Coronary artery (tissue), 2 donors: Measurements from ENCODE around the gene HMG20A.

ENCODE experiments used
- DNase-seq: peaks from one replicate; pipeline ENCODE4 v3.0.0-alpha.2; 2017; ENCODE audit warnings: low spot score
- H3K27ac ChIP-seq, 2 donors: fragments of 200-600 bp; sonication (generic); one replicate each; pipeline ENCODE4 v1.5.1; 2016 to 2019
- H3K4me3 ChIP-seq: fragments of 200-600 bp; sonication (generic); 2 replicates; pipeline ENCODE4 v1.5.1; 2016; ENCODE audit warnings: mild to moderate bottlenecking, moderate library complexity
- CTCF ChIP-seq: fragments of 200-600 bp; sonication (generic); IDR thresholded peaks from one replicate; pipeline ENCODE4 v1.5.1; 2019; ENCODE audit warnings: antibody characterized with exemption

Gene HMG20A

GRCh38 chr15:77504871-77505270 lies 84.2 kb downstream of the HMG20A start:
- H3K27ac ChIP-seq, result no peak overlapping the region

GRCh38 chr15:77505556-77505955 lies 84.9 kb downstream of the HMG20A start:
- no peak overlapping the region for H3K27ac ChIP-seq
- no peak for DNase-seq
- no peak for TF ChIP-seq CTCF
- H3K4me3 ChIP-seq, result no peak overlapping the region

More at GRCh38 chr15:77504871-77505270, 84.2 kb downstream of the HMG20A start:
- H3K4me3 ChIP-seq, result no peak overlapping the region
- no peak for DNase-seq
- no peak for TF ChIP-seq CTCF

GRCh38 chr15:77506311-77507142 lies 85.8 kb downstream of the HMG20A start:
- DNase-seq, result no peak
- TF ChIP-seq CTCF, result no peak
- Histone ChIP-seq H3K4me3 (peak overlapping the region; percentile 15), H3K27ac (peak overlapping the region; percentile 40 to 81)

GRCh38 chr15:77507143-77507897 lies 86.6 kb downstream of the HMG20A start:
- no peak for TF ChIP-seq CTCF
- H3K27ac ChIP-seq, result peak overlapping the region; percentile 40 to 81
- no peak for DNase-seq
- H3K4me3 ChIP-seq, result peak overlapping the region; percentile 32

GRCh38 chr15:77507911-77508310 lies 87.2 kb downstream of the HMG20A start:
- peak overlapping the region; percentile 32 for H3K4me3 ChIP-seq
- TF ChIP-seq CTCF, result no peak
- no peak for DNase-seq

GRCh38 chr15:77508541-77509243 lies 88.0 kb downstream of the HMG20A start:
- H3K4me3 ChIP-seq, result peak overlapping the region; percentile 32
- peak overlapping the region; percentile 40 to 81 for H3K27ac ChIP-seq
- no peak for TF ChIP-seq CTCF
- no peak for DNase-seq

More at GRCh38 chr15:77507911-77508310, 87.2 kb downstream of the HMG20A start:
- peak overlapping the region; percentile 40 to 81 for H3K27ac ChIP-seq
